GM21390 (cell line): ENCODE measurements around the gene TSSK6.

Experiments
- ATAC-seq: cut with Tn5 transposase; IDR thresholded peaks from one replicate; pipeline ENCODE4 v1.9.1; 2021; ENCODE audit not compliant: unreplicated experiment

TSSK6 gene

GRCh38 chr19:19544954-19545591 lies 29.7 kb upstream of the TSSK6 start:
- no peak for ATAC-seq

- ATAC-seq, result no peak
These were observed 29.1 kb upstream of the TSSK6 start for GRCh38 chr19:19544257-19544953.

- no peak for ATAC-seq
These were observed 28.3 kb upstream of the TSSK6 start for GRCh38 chr19:19543640-19544039.

GRCh38 chr19:19543101-19543500 lies 27.8 kb upstream of the TSSK6 start:
- no peak for ATAC-seq

- ATAC-seq, result no peak
These were observed 27.2 kb upstream of the TSSK6 start for GRCh38 chr19:19542507-19542906.

GRCh38 chr19:19541616-19542015 lies 26.3 kb upstream of the TSSK6 start:
- no peak for ATAC-seq

GRCh38 chr19:19540715-19541515 lies 25.6 kb upstream of the TSSK6 start:
- ATAC-seq, result peak; percentile 58

GRCh38 chr19:19540064-19540714 lies 24.8 kb upstream of the TSSK6 start:
- ATAC-seq, result no peak

- ATAC-seq, result no peak
These were observed 24.3 kb upstream of the TSSK6 start for GRCh38 chr19:19539698-19540063.

- no peak for ATAC-seq
These were observed 23.4 kb upstream of the TSSK6 start for GRCh38 chr19:19538785-19539166.

- ATAC-seq, result no peak
These were observed 22.9 kb upstream of the TSSK6 start, which contains the start of gene CILP2 for GRCh38 chr19:19538061-19538784. Gene CILP2, plus strand, starts transcription at chr19:19538265. Its CDS starts 85 bp downstream, at chr19:19538350.

- no peak for ATAC-seq
These were observed 22.0 kb upstream of the TSSK6 start for GRCh38 chr19:19537075-19538048.

- ATAC-seq, result no peak
These were observed 20.2 kb upstream of the TSSK6 start for GRCh38 chr19:19535311-19536191.

GRCh38 chr19:19534556-19535265 lies 19.4 kb upstream of the TSSK6 start:
- ATAC-seq, result no peak

GRCh38 chr19:19533841-19534240 lies 18.5 kb upstream of the TSSK6 start:
- ATAC-seq, result no peak

GRCh38 chr19:19532806-19533701 lies 17.7 kb upstream of the TSSK6 start:
- ATAC-seq, result no peak
